Right forelimb (tissue), 1 donor: ENCODE measurements around the gene SIL1.
A peak's percentile ranks its signal among the peaks of the same experiment; 100 is the strongest.

ENCODE experiments used
- DNase-seq: peaks from one replicate; pipeline ENCODE4 v3.0.0-alpha.2; 2018

The SIL1 gene

DNA sequence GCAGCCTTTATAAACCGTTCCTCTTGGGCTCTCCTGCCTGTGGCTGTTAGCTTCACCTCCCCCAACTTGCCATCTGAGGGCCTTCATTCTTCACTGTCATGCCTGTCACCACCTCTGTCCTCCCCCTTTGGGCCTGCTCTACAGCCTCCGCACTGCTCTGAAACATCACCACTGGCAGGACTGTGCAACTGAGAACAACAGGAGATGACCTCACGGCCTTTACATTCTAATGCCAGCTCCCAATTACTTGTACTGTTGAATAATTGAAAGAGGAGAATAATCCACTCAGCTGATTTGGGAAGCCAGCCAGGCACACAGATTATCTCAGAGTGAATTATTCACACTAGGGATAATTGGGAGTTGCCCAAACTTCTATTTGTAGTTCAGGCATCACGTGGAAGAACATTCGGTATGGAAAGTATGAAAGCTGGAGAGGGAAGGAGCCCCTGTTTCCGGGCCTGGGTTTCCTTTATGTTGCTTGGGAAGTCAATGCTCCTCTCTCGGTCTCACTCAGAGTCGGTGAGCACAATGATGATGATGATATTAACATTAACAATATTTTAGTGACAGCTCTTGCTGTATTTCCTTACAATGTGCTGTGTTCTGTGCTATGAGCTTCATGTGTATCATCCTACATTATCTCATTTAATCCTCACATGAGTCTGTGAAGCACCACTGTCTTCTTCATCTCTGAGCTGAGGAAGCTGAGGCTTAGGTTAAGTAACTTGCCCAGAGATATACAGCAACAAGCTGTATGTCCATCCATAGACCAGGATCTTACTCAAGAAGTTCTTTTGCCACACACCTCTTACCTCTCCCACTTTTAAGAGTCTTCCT lies 223.7 kb downstream of the SIL1 start:
- DNase-seq: peak; percentile 45

DNA sequence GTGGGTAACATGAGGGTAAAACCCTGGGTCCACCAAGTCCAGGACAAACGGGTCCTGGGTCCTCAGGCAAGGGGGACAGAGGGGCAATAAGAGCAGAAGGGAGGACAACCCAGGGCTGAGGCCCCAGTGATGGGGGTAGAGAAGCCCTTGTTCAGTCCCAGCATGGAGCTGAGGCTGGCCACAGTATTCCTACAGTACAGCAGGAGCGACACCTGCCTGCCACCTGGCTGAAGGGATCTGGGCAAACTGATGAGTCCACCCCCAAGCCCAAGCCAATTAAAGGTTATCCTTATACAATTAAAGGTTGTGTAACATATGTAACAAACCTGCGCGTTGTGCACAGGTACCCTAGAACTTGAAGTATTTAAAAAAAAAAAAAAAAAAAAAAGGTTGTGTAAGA lies 225.3 kb downstream of the SIL1 start:
- peak; percentile 46 for DNase-seq

DNA sequence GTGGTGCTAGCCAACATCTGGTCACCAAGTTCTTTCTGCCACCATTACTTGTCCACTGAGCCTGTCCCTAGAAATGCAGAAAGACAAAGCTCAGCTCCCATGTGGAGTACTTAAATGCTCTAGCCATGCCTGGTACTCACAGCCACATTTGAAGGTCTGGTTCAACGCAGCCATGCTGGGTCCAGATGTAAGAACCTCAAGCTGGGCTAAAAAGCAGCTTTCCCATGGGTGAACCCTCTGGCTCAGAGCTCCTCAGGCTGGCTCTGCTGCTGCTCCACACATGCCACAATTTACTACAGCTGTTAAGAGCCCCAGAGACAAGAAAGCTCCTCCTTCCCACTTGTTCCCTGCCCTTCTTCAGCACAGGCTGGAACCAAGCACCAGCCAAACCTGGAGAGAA lies 225.9 kb downstream of the SIL1 start:
- DNase-seq: peak; percentile 45

DNA sequence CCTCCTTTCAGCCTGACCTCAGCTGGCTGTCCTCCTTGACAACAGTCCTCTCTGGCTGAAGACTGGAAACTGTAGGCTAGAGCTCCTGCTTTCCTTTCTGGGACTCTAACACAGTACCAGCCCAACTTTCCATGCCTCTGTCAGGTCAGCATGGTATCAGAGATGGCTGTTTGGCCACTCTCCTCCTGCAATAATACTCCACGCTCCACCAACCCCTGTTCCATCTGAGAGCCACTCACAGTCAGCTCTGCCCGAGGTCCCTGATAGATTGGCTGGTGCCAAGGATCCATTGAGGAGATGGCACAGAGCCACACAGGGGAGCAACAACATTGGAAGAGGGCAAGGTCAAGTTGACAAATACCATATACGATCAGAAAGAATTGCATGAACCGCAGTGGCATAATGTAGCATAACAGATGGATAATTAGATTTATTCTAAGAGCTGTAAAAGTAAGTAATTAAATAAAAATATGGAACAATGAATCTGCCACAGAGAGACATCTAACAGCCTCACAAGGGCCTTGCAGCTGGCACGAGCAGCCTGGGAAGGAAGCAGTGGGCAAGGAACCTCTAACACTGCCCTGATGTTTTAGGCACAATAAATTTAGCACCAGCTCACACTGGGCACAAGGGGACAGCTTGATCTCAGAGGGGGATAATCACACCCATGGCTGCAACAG lies 228.7 kb downstream of the SIL1 start:
- DNase-seq: no peak

DNA sequence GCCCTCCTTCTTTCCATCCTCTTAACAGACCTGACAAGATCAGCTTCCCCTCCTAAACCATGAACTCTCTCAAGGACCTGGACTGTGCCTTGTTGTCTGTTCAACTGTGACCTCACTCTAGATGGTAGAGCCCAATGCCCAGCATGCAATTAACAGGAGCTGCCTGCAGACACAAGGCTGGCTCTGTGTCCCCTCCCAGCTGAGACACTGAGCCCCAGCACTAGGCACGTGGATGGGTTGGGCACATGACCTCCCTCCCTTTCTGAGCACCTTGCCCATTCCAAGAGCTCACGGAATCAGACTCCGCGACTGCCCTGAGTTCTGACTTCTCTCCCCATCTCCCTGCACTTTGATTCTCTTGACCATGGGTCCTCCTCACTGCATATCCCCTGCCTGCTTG lies 229.6 kb downstream of the SIL1 start:
- no peak for DNase-seq

DNA sequence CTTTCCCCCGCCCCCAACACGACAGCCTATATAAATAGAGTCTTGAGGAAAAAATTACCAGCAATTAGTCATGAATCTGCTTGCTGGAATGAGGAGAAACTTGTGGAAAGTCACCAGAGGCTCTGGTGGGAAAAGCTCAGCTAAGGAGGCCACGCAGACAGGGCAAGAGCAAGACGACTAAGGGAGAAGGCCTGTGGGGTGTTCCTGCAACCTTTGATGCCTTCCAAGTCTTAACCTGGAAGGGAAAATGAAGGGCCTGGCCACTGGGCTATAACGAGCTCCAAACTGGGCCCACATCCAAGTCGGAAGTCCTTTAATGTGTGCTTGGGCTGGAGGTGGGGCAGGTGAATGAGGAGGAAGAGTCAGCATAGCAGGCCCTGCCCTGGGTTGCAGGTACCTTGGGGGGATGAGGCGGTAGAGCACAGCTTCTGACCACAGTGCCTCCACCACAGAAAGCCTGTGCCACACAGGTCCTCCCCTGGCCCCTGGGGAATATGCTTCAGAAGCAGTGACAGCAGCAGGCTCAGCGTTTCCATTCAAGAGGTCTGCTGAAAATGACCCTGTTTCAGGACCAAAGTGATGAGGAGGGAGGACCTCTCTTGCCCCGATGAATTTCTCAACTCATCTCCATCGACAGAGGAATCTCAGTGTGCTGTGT lies 230.2 kb downstream of the SIL1 start:
- no peak for DNase-seq

DNA sequence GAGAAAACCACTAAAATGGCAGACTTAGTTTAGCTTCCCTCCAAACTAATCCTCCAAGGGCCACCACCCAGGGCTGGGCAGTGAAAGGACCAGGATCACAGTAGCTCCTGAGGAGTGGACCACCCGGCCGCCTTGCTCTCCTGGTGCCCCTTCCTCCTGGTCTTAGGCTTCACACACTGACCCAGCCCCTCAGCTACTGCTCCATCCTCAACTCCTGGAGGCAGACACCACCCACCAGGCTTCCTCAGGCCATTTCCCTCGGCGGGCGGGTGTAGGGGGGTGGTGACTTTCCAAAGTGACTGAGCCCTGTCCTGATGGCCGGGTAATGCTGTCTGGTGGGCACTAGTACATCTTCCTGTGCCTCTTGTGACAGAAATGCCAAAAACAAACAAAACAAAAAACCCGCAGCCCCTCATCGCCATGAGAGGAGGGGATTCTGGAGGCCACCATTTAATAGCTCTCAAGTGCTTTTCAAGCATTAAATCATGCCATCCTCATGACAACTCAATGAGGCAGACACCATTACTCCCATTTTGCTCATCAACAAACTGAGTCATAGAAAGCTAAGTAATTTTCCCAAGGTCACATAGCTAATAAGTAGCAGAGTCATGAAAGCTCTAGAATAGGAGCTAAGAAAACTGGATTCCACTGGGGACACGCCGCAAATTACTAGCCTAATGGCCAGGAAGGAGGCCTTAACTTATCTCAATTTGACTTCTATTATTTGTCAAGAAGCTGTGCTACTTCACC lies 231.8 kb downstream of the SIL1 start:
- no peak for DNase-seq

DNA sequence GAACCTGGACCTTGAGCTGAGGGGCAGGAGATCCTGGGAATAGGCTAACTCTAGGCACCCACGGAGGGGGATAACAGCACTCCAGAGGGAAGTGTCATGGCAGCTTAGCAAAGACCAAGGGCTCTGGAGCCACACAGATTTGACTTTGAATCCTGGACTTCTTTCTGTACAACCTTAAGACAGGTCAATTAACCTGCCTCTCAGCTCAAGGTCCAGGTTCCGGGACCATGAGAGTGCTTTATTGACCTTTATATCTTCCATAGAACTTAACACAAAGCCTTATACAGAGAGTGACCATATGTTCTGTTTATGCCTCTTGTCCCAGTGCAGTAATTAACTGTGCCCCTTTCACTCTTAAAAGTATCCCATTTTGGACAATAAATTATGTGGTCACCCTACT lies 232.5 kb downstream of the SIL1 start:
- DNase-seq: no peak

DNA sequence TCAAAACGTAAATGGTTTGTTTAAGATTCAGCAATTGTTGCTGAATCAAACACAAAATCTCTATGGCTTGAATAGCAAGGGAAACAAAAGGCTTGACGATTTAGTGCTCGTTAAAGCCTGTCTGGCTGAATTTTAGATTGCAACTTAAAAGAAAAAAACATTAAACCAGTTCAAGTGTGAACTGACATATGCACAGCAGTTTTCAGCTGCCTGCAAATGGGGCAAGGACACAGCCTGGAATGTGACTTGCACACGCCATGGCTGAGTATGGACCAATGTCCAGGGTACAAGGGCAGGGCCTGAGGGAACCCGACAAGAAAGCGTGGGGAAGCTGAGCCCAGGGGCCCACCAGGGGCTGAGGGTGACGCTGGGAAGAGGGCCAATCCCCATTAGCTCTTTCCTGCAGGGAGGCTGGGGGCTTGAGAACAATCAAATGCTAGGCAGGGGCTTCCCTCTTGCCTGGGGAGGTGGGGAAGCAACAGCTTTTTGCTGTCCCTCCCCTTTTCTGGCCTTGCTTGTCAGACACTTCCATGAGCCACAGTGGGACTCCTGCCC lies 233.4 kb downstream of the SIL1 start:
- no peak for DNase-seq

DNA sequence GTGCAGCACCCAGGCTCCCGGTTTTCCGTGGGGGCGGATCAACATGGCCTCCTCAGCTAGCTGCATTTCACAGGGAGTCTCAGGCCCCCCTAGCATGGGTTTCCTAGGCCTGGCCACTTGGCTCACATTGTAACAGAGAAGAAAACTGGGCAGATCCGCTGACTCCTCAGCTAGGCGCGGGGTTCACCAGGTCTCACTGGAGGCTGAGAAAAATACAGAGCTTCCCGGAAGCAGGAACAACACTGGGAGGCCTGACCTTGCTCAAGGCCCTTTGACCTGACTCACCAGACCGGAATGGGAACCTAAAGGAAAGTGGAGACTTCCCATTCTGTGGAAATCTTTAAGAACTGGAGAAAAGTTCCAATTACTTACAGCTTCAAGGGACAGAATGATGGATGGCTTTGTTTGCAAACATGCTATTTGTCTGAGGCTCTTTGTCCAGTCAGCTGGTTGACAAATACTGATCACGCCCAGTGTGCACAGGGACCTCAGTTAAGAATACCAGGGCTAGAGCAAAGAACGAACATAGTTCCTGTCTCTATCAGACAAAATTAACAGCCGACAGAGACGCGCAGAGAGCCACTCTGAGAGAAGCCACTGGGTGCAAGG lies 234.3 kb downstream of the SIL1 start:
- no peak for DNase-seq

DNA sequence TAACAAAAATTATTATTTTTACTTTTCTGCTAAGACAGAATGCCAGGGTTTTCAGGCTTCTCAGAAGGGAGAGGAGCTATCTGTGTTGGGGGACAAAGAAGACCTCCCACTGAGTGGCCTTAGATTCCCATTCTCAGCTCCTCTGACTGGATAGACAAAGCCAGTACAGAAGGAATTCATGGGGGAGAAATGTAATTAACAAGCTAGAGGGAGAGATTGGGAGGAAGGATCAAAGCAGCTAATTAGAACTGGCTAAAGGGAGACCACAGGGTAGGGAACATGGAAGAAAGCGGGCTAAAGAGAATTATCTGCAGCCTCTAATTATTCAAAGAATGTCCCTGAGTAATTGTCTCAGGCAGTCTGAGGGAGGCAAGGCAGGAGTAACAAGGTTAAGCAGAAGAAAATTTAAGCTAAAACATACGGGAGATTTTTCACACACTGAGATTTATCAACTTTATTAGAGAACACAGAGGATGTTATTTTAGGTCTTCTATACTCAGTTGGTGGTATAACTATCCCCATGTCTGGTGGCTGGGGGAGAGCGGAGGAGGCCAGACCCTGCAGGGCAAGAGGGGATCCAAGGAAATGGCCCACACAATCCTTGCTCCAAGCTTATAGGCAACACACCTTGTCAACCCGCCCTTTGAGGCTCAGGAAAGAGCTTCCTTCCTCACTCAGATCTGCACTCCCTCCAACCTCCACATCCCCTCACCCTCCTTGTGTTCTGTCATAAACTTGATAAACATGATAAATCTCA lies 235.4 kb downstream of the SIL1 start:
- DNase-seq: no peak

DNA sequence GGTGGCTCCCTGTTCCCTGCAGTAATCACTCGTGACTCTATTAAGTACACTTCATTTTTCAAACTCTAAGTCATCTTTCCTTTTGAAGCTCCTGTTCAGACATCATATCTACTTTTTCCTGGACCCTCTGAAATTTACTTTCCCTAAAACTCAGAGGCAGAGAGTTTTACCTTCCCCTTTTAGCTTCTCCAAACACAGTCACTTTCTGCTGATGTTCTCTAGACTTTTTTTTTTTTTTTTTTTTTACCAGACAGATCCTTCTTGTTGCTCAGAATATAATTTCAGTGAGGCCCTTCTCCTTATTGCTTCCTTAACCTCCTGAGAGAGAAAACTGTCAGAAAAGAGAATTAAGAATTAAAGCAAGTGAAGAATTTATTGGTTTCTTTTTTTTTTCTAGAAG lies 236.4 kb downstream of the SIL1 start:
- DNase-seq: no peak

DNA sequence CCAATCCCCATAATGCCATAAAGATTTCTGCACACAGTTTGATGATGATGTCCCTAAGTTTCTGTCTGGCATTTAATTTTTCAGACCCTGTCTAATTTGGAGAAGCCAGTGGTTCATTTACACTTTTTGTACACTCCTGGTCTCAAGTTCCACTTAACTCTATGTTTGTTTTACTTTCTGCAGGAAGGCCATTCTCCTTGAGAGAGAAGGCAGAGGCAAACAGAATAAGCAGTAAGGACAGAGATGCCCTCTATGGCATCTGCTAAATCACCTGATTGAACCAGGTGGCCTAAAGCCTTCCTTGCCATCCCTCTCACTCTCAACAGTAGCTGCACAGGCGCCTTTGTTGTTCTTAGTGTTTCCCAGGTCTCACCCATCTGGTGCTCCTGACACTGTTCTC lies 236.9 kb downstream of the SIL1 start:
- DNase-seq: no peak

DNA sequence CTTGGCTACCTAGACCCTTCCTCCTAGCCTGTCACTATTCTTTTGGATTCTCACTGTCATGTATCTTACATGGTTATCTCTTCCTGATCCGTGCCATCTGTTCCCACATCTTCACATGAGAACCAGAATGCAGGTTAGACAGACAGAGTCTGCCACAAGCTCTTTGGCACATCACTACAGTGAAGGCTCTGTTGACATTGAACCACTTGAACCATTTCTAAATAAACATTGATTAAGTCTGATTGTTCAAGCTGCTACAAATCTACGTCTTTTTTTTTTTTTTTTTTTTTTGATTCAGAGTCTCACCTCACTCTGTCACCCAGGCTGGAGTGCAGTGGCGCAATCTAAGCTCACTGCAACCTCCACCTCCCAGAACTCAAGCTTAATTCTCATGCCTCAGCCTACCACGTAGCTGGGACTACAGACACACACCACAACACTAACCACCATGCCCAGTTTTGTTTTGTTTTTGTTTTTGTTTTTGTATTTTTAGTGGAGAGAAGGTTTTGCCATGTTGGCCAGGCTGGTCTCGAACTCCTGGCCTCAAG lies 237.9 kb downstream of the SIL1 start:
- no peak for DNase-seq

DNA sequence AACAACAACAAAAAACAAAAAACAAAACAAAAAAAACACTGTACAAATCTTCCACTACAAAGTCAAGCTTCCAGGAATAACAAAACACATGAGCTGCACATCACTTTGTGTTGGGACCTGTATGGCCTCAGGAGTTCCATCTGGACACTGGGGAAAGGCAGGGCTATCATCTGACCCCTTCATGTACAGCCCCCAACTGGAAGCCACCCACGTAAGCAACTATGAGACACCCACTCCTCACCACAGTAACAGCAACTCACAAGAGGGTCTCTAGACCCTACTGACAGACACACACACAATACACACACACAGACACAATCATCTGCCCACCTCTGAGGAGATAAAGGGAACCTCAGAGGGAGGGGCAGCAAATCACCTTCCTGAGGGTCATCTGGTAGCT lies 241.4 kb downstream of the SIL1 start:
- DNase-seq: no peak

DNA sequence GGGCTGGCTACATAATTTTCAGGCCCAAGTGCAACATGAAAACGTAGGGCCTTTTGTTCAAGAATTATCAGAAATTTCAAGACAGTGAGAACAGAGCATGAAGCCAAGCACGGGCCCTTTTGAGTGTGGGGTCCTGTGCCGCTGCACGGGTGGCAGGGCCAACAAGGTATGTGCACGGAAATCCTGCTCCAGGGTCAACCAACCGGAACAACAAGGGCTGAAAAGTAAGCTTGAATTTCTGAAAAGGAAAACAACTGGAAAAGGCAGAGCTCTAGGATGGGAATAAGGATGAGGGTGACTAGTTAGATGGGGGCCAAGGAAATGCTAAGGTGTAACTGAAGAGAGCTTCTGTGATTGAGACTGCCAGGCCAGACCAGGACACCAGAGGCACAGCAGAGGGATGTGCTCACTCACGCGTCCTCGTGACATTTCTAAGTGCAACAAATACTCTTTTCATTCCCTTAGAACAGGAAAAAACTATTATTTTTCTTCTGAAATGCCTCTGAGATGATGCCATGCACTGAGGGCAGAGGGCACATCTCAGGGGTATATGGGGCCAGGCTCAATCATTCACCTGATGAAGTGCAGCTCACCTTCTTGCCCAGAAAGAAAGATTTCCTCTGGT lies 242.4 kb downstream of the SIL1 start:
- DNase-seq: no peak

DNA sequence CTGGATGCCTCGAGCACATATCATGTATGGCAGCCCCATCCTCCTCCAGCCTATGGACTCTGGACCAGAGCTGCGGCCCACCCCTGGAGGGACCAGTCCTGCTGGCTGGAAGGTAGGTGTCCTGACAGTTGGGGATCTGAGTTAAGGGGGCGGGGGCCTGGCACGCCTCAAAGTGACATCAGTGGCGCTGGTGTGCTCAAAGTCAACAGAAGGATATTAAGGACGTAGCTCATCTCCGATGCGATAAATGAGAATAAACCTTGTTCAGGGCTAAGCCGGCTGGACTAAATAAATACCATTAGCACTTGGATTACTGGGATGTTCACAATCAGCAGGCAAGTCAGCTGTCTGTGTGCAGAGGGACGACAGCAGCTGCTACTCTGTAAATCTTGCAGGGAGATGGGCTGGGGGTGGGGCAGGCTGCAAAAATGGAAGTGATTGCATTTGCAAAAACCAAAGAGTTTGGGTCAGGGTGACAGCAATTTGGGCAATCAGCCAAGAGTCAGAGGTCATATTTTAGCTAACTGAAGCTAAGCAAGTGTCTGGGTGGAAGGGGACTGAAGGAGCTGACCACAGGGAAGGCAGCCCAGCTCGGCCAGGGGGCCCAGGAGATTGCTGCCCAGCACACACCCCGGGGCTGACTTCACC lies 243.0 kb downstream of the SIL1 start:
- DNase-seq: no peak

DNA sequence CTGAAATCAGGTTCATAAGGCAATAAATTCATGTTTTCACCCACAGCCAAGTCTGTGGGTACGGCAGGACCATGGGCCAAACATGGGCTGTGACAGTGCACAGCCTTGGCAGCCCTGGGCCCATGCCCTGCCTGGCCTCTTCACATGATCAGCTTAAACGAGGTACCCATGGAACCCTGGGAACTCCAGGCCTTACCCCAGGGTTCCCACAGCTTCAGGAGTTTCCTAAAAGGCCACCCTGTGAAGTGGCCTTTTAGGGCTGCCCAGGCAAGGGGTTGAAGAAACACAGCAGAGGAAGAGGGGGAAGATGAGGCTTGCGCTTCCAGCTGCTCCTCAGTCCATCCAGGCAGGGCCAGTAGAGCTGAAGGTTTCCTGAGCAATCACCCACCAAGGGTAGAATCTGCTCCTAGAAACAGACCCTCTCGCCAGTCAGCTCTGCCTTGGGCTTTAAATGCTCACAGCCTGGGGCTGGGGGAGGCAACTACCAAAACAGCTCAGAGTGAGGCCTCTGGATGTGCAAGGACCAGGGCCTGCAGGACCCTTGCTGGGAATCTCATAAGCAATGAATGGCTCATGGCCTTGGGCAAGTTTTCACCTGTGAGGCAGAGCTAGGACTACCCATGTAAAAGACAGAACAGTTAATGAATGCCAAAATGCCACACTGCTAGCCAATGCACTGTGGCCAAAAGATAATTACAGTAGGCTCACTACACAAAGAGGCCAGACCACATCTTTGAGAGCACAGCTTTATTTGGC lies 243.7 kb downstream of the SIL1 start:
- DNase-seq: no peak

DNA sequence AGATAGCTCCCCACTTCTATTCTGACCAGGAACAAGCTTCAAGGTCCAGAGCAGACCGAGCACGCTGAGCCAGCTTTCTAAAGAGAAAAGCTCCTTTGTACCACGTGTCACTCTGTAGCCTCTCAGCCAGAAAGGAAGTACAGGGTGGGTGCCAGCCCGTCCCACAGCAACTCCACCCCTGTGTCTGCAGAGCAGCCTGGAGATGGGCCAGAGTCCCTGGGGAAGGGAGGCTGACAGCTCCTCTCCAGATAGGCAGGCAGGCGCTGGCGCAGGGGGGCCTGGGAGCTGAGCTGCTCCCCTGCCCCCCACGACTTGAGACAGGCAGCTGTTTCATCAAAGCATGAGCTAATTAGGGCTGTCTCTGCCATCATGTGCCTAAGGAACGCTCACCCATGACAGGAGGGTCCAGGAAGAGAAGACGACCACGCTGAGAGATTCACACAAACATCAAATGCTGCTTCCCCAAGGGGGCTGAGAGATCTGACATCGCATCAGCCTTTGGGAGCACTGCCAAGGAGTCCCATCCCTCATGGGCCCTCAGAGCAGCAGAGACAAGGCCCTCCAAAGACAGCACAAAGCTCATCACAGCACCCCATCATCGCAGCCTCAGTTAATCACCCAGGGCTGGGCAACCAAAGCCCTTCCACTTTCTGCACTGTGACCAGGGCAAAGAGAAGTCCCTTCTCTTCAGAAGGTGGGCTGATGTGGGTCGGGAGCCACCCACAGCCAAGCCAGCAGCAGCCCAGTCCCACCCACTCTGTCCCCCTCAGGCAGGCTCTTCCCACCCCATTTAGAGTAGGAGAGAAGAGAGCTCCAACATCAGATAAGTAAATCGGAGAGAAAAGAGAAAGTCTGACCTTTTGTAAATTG lies 244.5 kb downstream of the SIL1 start:
- peak; percentile 78 for DNase-seq
